ENCODE data around the gene AQP6. TPM values are rescaled to one million over a fixed set of nuclear protein-coding genes. Genes with fewer than 3 reads are reported as not detected.
A peak's percentile ranks its signal among the peaks of the same experiment; 100 is the strongest.

AQP6 gene
- total and polyA plus RNA-seq, 2 donors (not counting 1 experiment from before 2014, with no cell fraction given): 0.17 TPM; not detected in 1

- no peak overlapping the region for H3K9ac ChIP-seq (ENCODE audit: insufficient read depth, low read length)
- no peak overlapping the region for H3K4me2 ChIP-seq (ENCODE audit: extremely low read depth, insufficient read depth, low read length)
- no peaks in the 10 kb centered on the region for H3K9me3 ChIP-seq (ENCODE audit: control insufficient read depth, insufficient read depth, low read depth, low read length)
- TF ChIP-seq EZH2 (IDR thresholded peaks at IDR 0.05; ENCODE audit: low read length, missing control alignments): no peak
- no peak for TF ChIP-seq CTCF (conservative IDR thresholded peaks at IDR 0.05 in 1 of 2, IDR thresholded peaks at IDR 0.05 in 1 of 2; ENCODE audit: low read depth in 1 of 2, low read length in 2 of 2)
- peaks cover 4% of the 10 kb centered on the region for H3K27me3 ChIP-seq (ENCODE audit: control insufficient read depth, insufficient read depth, low read length)
- H3K27ac ChIP-seq (ENCODE audit: insufficient read depth, low read length): no peak overlapping the region
- H4K20me1 ChIP-seq (ENCODE audit: control insufficient read depth, extremely low read depth, insufficient read depth, low read length): no peaks in the 10 kb centered on the region
- H3K4me1 ChIP-seq (ENCODE audit: control insufficient read depth, extremely low read depth, insufficient read depth, low read length): no peaks in the 10 kb centered on the region
- H2AFZ ChIP-seq (ENCODE audit: low read length): no peak overlapping the region
- H3K79me2 ChIP-seq (ENCODE audit: control insufficient read depth, insufficient read depth, low read length): no peaks in the 10 kb centered on the region
- no peak for DNase-seq (ENCODE audit: low read depth in 2 of 2)
- no peaks in the 10 kb centered on the region for H3K36me3 ChIP-seq (ENCODE audit: control insufficient read depth, insufficient read depth, low read length)
- no peak overlapping the region for H3K4me3 ChIP-seq (replicated peaks in 1 of 4; ENCODE audit: control extremely low read depth in 1 of 4, insufficient read depth in 1 of 4, low read depth in 3 of 4, low read length in 4 of 4)
These were observed 28.0 kb upstream of the AQP6 start for GRCh38 chr12:49944718-49945117.

- no peak overlapping the region for H3K9ac ChIP-seq (ENCODE audit: insufficient read depth, low read length)
- H3K4me3 ChIP-seq (replicated peaks in 1 of 4; ENCODE audit: control extremely low read depth in 1 of 4, insufficient read depth in 1 of 4, low read depth in 3 of 4, low read length in 4 of 4): no peak overlapping the region
- TF ChIP-seq EZH2 (IDR thresholded peaks at IDR 0.05; ENCODE audit: low read length, missing control alignments) (no peak), CTCF (conservative IDR thresholded peaks at IDR 0.05 in 1 of 2, IDR thresholded peaks at IDR 0.05 in 1 of 2; ENCODE audit: low read depth in 1 of 2, low read length in 2 of 2) (peak; percentile 85 to 87)
- no peaks in the 10 kb centered on the region for H3K79me2 ChIP-seq (ENCODE audit: control insufficient read depth, insufficient read depth, low read length)
- peak overlapping the region; percentile 80 for H2AFZ ChIP-seq (ENCODE audit: low read length)
- no peaks in the 10 kb centered on the region for H4K20me1 ChIP-seq (ENCODE audit: control insufficient read depth, extremely low read depth, insufficient read depth, low read length)
- H3K9me3 ChIP-seq (ENCODE audit: control insufficient read depth, insufficient read depth, low read depth, low read length): no peaks in the 10 kb centered on the region
- H3K27me3 ChIP-seq (ENCODE audit: control insufficient read depth, insufficient read depth, low read length): peaks cover 7% of the 10 kb centered on the region
- no peaks in the 10 kb centered on the region for H3K36me3 ChIP-seq (ENCODE audit: control insufficient read depth, insufficient read depth, low read length)
- no peaks in the 10 kb centered on the region for H3K4me1 ChIP-seq (ENCODE audit: control insufficient read depth, extremely low read depth, insufficient read depth, low read length)
- H3K4me2 ChIP-seq (ENCODE audit: extremely low read depth, insufficient read depth, low read length): no peak overlapping the region
- no peak overlapping the region for H3K27ac ChIP-seq (ENCODE audit: insufficient read depth, low read length)
- DNase-seq (ENCODE audit: low read depth in 2 of 2): peak; percentile 65 to 79
These were observed 27.2 kb upstream of the AQP6 start for GRCh38 chr12:49945394-49946080.

- TF ChIP-seq EZH2 (IDR thresholded peaks at IDR 0.05; ENCODE audit: low read length, missing control alignments) (no peak), CTCF (conservative IDR thresholded peaks at IDR 0.05 in 1 of 2, IDR thresholded peaks at IDR 0.05 in 1 of 2; ENCODE audit: low read depth in 1 of 2, low read length in 2 of 2) (no peak)
- Histone ChIP-seq H3K4me1 (ENCODE audit: control insufficient read depth, extremely low read depth, insufficient read depth, low read length) (no peaks in the 10 kb centered on the region), H3K79me2 (ENCODE audit: control insufficient read depth, insufficient read depth, low read length) (no peaks in the 10 kb centered on the region), H3K9me3 (ENCODE audit: control insufficient read depth, insufficient read depth, low read depth, low read length) (no peaks in the 10 kb centered on the region), H2AFZ (ENCODE audit: low read length) (no peak overlapping the region), H3K9ac (ENCODE audit: insufficient read depth, low read length) (no peak overlapping the region), H3K4me2 (ENCODE audit: extremely low read depth, insufficient read depth, low read length) (no peak overlapping the region), H3K4me3 (replicated peaks in 1 of 4; ENCODE audit: control extremely low read depth in 1 of 4, insufficient read depth in 1 of 4, low read depth in 3 of 4, low read length in 4 of 4) (no peak overlapping the region), H3K36me3 (ENCODE audit: control insufficient read depth, insufficient read depth, low read length) (no peaks in the 10 kb centered on the region), H3K27me3 (ENCODE audit: control insufficient read depth, insufficient read depth, low read length) (peaks cover 10% of the 10 kb centered on the region), H4K20me1 (ENCODE audit: control insufficient read depth, extremely low read depth, insufficient read depth, low read length) (no peaks in the 10 kb centered on the region), H3K27ac (ENCODE audit: insufficient read depth, low read length) (no peak overlapping the region)
- no peak for DNase-seq (ENCODE audit: low read depth in 2 of 2)
These were observed 26.7 kb upstream of the AQP6 start for GRCh38 chr12:49946086-49946485.

All from fibroblast of lung (primary cell).